Transverse colon (tissue), 4 donors: Measurements from ENCODE around the gene GABRR2. TPM values are rescaled to one million over a fixed set of nuclear protein-coding genes. Genes with fewer than 3 reads are reported as not detected.
"Not testable (repeated sequence)": the region's sequence is repeated elsewhere in the genome, so short reads cannot be mapped to it uniquely, and the experiment has no call there.

Experiments
- DNase-seq: peaks from one replicate; pipeline ENCODE4 v3.0.0-alpha.2; 2019
- H3K27ac ChIP-seq, 4 donors: fragments of 200-600 bp; sonication (generic); 2 replicates each; pipeline ENCODE4 v1.5.1; 2016 to 2018; ENCODE audit warnings: inconsistent platforms in 4 of 4
- H3K27me3 ChIP-seq: fragments of 200-600 bp; sonication (generic); 2 replicates; pipeline ENCODE4 v1.5.1; 2017; ENCODE audit warnings: inconsistent platforms
- H3K36me3 ChIP-seq, 4 donors: fragments of 200-600 bp; sonication (generic); 2 replicates each; pipeline ENCODE4 v1.5.1; 2017 to 2019; ENCODE audit warnings: inconsistent platforms in 4 of 4
- H3K4me1 ChIP-seq, 4 donors: fragments of 200-600 bp; sonication (generic); 2 replicates each; pipeline ENCODE4 v1.5.1; 2017 to 2020; ENCODE audit warnings: inconsistent platforms in 4 of 4
- H3K4me3 ChIP-seq, 4 donors: fragments of 200-600 bp; sonication (generic); 1 replicate in 1 of 4; 2 replicates in 3 of 4; pipeline versions ENCODE4 v1.5.1 to v1.6.1; 2017 to 2019; ENCODE audit warnings: inconsistent platforms in 4 of 4
- H3K9me3 ChIP-seq, 2 donors: fragments of 200-600 bp; sonication (generic); 2 replicates each; pipeline ENCODE4 v1.5.1; 2017 to 2019; ENCODE audit warnings: inconsistent platforms in 2 of 2
- EP300 ChIP-seq: sonication (generic); formaldehyde crosslinking; IDR thresholded peaks from one replicate; pipeline ENCODE4 v1.6.1; 2017; ENCODE audit warnings: antibody characterized with exemption, low read depth
- POLR2A ChIP-seq: fragments of 450-650 bp; IDR thresholded peaks from one replicate; pipeline ENCODE4 v1.6.1; 2016; ENCODE audit warnings: antibody characterized with exemption, mild to moderate bottlenecking, moderate library complexity
- POLR2AphosphoS5 ChIP-seq, 3 donors: sonication (generic); formaldehyde crosslinking; IDR thresholded peaks; one replicate each; pipeline ENCODE4 v1.6.1; 2016; ENCODE audit warnings: antibody characterized with exemption in 3 of 3
- WGBS, 2 donors: methylation state at CpG; one replicate each; pipeline ENCODE4 v1.1.5; 2018; ENCODE audit warnings: low coverage in 1 of 2; 5-methylcytosine and 5-hydroxymethylcytosine counted together
- in situ Hi-C, 4 donors: fragments of 200-750 bp; cut with MboI; loops; one replicate each; pipeline versions ENCODE4 v1.15.0 to v1.15.1; 2017; ENCODE audit warnings: low sequenced_read_pairs in 3 of 4, low pct_ligation_motif_present in 1 of 4, low pct_unique_long_range_greater_than_20kb in 1 of 4
- intact Hi-C: fragments of 100-400 bp; cut with DNase I; formaldehyde crosslinking; loops from one replicate; pipeline ENCODE4 v1.15.1; 2023; ENCODE audit warnings: low total_unique reads
- total RNA-seq, 4 donors: library from RNA; depleted of rRNA; stranded (reverse); fragments of >200 nt; gene quantifications; one replicate each; pipeline ENCODE4 v1.1.0, GENCODE V29; 2016
- TF ChIP-seq, protein P1 (sequence below), 5 experiments: fragments of 200-600 bp in 3 of 5; fragments of 450-650 bp in 2 of 5; sonication (generic) in 3 of 5; IDR thresholded peaks; 1 replicate in 2 of 5; 2 replicates in 3 of 5; pipeline ENCODE4 v1.5.1; 2016 to 2017; ENCODE audit warnings: antibody characterized with exemption in 5 of 5, inconsistent platforms in 3 of 5, mild to moderate bottlenecking in 2 of 5, moderate library complexity in 1 of 5

The GABRR2 gene
- total RNA-seq, 4 donors from 2014 or later, result 1.1 to 4.3 (median 1.2) TPM; not detected in 1

DNA sequence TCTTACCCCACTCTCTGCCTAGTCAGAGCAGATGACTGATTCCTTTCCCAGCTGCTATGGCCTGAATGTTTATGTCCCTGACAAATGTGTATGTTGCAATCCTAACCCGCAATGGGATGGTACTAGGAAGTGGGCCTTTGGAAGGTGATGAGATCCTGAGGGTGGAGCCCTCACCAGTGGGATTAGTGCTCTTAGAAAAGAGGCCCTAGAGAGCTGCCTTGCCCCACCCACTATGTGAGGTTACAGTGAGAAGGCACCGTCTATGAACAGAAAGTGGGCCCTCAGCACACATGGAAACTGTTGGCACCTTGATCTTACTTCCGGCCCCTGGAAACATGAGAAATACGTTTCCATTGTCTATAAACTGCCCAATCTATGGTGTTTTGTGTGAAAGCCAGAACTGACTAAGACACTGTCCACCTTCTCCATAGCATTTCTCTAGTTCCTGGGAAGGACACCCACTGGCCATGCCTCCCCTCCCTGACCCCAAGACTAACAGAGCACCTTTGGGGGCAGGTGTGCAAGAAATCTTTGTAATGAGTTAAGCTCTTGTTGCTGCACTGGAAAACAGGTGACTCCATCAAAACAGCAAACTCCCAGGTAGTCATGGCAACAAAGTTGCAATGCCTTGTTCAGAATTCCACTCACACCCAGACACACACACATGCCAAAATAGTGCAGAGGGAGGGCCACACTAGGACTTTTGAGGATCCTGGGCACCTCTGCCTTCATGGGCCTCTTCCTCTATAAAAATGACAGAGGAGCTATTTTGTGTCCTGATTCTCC, 16.2 kb downstream of the GABRR2 start:
- H3K27ac ChIP-seq, result peak overlapping the region in 2 of 4 donors; percentile 3 to 30

DNA sequence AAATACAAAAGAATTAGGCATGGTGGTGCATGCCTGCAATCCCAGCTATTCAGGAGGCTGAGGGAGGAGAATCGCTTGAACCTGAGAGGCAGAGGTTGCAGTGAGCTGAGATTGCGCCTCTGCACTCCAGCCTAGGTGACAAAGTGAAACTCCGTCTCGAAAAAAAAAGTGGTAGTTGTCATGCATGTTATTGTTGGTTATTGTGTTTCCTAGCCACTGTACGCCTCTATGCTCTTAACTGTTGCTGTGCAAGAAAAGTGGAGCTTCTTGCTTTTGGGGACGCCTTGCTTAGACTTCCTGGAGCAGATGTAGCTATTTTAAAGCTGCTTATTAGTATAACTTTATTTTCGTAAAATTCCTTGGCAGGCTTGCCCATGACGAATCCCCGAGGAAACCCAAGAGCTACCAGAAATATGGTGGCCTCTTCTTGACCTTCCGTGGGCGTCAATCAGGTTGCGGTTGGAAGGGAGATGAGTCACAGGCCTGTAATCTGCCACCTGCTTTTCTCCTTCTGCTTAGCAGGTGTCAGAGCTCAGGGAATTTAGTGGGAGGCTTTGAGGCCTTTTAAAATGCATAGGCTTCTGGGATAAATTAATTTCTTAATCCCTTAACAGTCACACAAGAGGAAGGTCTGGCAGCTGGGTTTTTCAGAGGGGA, 17.3 kb downstream of the GABRR2 start:
- in situ Hi-C loops, result no loop called here
- peak overlapping the region in 2 of 4 donors; percentile 3 to 30 for H3K27ac ChIP-seq
- 48 to 68% methylated on average over 4 to 12 of the region's 12 CpGs for WGBS, 2 donors

More for the DNA sequence above, 16.2 kb downstream of the GABRR2 start:
- Histone ChIP-seq H3K9me3 (no peaks in the 10 kb centered on the region), H3K36me3 (no peaks in the 10 kb centered on the region), H3K27me3 (no peaks in the 10 kb centered on the region), H3K4me3 (no peak overlapping the region), H3K4me1 (peaks cover 0 to 8% (median 4%) of the 10 kb centered on the region in 4 donors)
- 64 to 80% methylated on average over 1 to 4 of the region's 4 CpGs for WGBS, 2 donors
- in situ Hi-C loops (no loop called here), intact Hi-C loops (no loop called here)
- no peak for DNase-seq
- TF ChIP-seq EP300 (no peak), POLR2A (no peak), POLR2AphosphoS5 (IDR thresholded peaks at IDR 0.05) (no peak)
- TF ChIP-seq, protein P1, sequence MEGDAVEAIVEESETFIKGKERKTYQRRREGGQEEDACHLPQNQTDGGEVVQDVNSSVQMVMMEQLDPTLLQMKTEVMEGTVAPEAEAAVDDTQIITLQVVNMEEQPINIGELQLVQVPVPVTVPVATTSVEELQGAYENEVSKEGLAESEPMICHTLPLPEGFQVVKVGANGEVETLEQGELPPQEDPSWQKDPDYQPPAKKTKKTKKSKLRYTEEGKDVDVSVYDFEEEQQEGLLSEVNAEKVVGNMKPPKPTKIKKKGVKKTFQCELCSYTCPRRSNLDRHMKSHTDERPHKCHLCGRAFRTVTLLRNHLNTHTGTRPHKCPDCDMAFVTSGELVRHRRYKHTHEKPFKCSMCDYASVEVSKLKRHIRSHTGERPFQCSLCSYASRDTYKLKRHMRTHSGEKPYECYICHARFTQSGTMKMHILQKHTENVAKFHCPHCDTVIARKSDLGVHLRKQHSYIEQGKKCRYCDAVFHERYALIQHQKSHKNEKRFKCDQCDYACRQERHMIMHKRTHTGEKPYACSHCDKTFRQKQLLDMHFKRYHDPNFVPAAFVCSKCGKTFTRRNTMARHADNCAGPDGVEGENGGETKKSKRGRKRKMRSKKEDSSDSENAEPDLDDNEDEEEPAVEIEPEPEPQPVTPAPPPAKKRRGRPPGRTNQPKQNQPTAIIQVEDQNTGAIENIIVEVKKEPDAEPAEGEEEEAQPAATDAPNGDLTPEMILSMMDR (IDR thresholded peaks at IDR 0.05), result no peak

DNA sequence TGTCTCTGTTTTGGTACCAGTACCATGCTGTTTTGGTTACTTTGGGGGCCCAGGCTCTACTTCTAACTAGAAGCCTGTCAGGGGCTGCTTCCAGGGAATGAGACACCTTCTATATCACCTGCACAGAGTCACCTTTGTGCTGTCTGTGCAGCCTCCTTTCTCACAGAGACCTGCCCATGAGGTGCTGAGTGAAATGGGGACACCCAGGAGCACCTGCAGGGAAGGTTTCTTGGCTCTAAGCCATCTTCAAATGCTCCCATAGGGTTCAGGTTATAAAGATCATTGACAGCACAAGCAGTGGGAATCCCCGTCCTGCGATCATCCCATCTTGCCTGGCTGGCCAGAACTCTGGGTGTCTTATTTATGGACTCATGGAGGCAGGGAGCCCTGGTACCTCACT, 19.1 kb downstream of the GABRR2 start:
- H3K27ac ChIP-seq, result no peak overlapping the region
- intact Hi-C loops, result no loop called here
- H3K4me3 ChIP-seq, result no peak overlapping the region
- 95% methylated on average over 2 of the region's 2 CpGs; no CpG with 5 or more reads in 1 of the 2 donors for WGBS, 2 donors
- H3K36me3 ChIP-seq, result no peaks in the 10 kb centered on the region
- DNase-seq, result no peak
- peaks cover 0 to 8% (median 4%) of the 10 kb centered on the region in 4 donors for H3K4me1 ChIP-seq
- TF ChIP-seq, protein P1 (IDR thresholded peaks at IDR 0.05), result no peak
- TF ChIP-seq POLR2A (no peak), EP300 (no peak)
- in situ Hi-C loops, result no loop called here
- no peaks in the 10 kb centered on the region for H3K9me3 ChIP-seq
- H3K27me3 ChIP-seq, result no peaks in the 10 kb centered on the region

More for the DNA sequence above, 17.3 kb downstream of the GABRR2 start:
- Histone ChIP-seq H3K36me3 (no peaks in the 10 kb centered on the region), H3K27me3 (no peaks in the 10 kb centered on the region), H3K9me3 (no peaks in the 10 kb centered on the region), H3K4me3 (no peak overlapping the region), H3K4me1 (peaks cover 0 to 8% (median 4%) of the 10 kb centered on the region in 4 donors)
- intact Hi-C loops, result no loop called here
- TF ChIP-seq POLR2AphosphoS5 (IDR thresholded peaks at IDR 0.05) (peak in 1 of 3 donors; percentile 43), POLR2A (no peak), EP300 (no peak)
- TF ChIP-seq, protein P1 (IDR thresholded peaks at IDR 0.05), result no peak
- DNase-seq, result peak; percentile 52

DNA sequence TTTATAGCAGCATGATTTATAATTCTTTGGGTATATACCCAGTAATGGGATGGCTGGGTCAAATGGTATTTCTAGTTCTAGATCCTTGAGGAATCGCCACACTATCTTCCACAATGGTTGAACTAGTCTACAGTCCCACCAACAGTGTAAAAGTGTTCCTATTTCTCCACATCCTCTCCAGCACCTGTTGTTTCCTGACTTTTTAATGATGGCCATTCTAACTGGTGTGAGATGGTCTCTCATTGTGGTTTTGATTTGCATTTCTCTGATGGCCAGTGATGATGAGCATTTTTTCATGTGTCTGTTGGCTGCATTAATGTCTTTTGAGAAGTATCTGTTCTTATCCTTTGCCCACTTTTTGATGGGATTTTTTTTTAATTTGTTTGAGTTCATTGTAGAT, 20.0 kb downstream of the GABRR2 start:
- H3K9me3 ChIP-seq, H3K4me1 ChIP-seq, H3K27ac ChIP-seq, DNase-seq, H3K36me3 ChIP-seq, intact Hi-C loops, in situ Hi-C loops, H3K27me3 ChIP-seq, H3K4me3 ChIP-seq: not testable (repeated sequence)
- WGBS, 2 donors, result 94% methylated on average over 1 of the region's 1 CpG; no CpG with 5 or more reads in 1 of the 2 donors
